C4-2B (cell line): ENCODE data around the gene NXF3.
"Not testable (repeated sequence)": the region's sequence is repeated elsewhere in the genome, so short reads cannot be mapped to it uniquely, and the experiment has no call there.

ENCODE experiments used
- H3K27ac ChIP-seq: fragments of 450-650 bp; 2 replicates; pipeline ENCODE4 v1.5.1; 2017
- ZFX ChIP-seq: fragments of 450-650 bp; IDR thresholded peaks from 2 replicates; pipeline ENCODE4 v1.6.1; 2017
- TF ChIP-seq, protein P1 (sequence below): fragments of 450-650 bp; conservative IDR thresholded peaks from 2 replicates; pipeline ENCODE4 v1.5.1; 2017; ENCODE audit warnings: mild to moderate bottlenecking

NXF3 gene, protein sequence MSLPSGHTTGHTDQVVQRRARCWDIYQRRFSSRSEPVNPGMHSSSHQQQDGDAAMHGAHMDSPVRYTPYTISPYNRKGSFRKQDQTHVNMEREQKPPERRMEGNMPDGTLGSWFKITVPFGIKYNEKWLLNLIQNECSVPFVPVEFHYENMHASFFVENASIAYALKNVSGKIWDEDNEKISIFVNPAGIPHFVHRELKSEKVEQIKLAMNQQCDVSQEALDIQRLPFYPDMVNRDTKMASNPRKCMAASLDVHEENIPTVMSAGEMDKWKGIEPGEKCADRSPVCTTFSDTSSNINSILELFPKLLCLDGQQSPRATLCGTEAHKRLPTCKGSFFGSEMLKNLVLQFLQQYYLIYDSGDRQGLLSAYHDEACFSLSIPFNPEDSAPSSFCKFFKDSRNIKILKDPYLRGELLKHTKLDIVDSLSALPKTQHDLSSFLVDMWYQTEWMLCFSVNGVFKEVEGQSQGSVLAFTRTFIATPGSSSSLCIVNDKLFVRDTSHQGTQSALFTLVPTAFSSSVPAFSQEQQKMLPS

GRCh38 chrX:103092942-103093341, at the start of gene NXF3:
TSS of gene NXF3 (minus strand) at chrX:103093143. CDS start at chrX:103093023, 120 bp downstream.
- no peak for TF ChIP-seq ZFX
- TF ChIP-seq, protein P1, sequence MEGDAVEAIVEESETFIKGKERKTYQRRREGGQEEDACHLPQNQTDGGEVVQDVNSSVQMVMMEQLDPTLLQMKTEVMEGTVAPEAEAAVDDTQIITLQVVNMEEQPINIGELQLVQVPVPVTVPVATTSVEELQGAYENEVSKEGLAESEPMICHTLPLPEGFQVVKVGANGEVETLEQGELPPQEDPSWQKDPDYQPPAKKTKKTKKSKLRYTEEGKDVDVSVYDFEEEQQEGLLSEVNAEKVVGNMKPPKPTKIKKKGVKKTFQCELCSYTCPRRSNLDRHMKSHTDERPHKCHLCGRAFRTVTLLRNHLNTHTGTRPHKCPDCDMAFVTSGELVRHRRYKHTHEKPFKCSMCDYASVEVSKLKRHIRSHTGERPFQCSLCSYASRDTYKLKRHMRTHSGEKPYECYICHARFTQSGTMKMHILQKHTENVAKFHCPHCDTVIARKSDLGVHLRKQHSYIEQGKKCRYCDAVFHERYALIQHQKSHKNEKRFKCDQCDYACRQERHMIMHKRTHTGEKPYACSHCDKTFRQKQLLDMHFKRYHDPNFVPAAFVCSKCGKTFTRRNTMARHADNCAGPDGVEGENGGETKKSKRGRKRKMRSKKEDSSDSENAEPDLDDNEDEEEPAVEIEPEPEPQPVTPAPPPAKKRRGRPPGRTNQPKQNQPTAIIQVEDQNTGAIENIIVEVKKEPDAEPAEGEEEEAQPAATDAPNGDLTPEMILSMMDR: no peak
- no peak within 1 kb of the TSS for H3K27ac ChIP-seq

DNA sequence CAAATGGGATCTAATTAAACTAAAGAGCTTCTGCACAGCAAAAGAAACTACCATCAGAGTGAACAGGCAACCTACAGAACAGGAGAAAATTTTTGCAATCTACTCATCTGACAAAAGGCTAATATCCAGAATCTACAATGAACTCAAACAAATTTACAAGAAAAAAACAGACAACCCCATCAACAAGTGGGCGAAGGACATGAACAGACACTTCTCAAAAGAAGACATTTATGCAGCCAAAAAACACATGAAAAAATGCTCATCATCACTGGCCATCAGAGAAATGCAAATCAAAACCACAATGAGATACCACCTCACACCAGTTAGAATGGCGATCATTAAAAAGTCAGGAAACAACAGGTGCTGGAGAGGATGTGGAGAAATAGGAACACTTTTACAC, 43.6 kb upstream of the NXF3 start:
- H3K27ac ChIP-seq: not testable (repeated sequence)

DNA sequence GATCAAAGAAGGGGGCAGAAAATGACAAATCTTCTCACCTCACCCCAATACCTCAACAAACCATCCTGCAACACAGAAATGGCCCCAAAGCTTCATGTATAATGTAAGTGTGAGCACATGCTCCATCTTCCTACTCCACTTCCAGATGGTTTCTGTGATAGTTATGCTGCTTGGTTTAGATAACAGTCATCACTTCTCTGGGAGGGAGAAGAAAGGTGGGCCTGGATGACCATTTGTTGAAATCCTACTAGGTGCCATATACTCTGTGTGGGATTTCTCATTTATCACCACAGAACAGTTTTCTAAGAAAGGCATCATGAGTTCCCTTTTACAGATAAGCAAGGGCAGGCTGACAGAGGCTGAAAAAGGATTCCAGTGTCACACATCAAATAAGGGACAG, 31.3 kb upstream of the NXF3 start:
- TF ChIP-seq ZFX: no peak
- H3K27ac ChIP-seq: no peak overlapping the region

DNA sequence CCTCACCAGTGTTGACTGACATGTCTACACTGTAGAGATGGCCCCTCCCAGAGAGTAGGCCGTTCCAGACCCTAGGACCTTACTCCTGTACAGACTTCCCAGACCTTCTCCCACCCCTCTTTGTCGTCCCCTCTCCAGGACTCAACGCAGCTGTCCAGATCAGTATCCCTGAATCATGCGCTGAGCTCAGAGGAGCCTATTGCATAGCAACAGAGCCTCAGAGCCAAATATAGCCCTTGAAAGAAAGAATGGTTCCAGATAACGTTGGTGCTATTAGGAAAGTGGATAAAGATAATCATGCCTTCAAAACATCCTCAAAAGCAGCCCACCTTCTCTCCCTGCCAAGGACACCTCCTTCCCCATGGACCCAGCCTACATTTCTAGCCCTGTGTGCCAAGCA, 27.8 kb upstream of the NXF3 start:
- TF ChIP-seq ZFX: no peak
- TF ChIP-seq, protein P1: no peak
- H3K27ac ChIP-seq: no peak overlapping the region

- not testable (repeated sequence) for H3K27ac ChIP-seq
Measured at GRCh38 chrX:103116970-103117369, 24.0 kb upstream of the NXF3 start.

GRCh38 chrX:103109497-103109896, 16.6 kb upstream of the NXF3 start:
- not testable (repeated sequence) for H3K27ac ChIP-seq

- TF ChIP-seq, protein P1: no peak
- TF ChIP-seq ZFX: no peak
- no peak overlapping the region for H3K27ac ChIP-seq
Measured at GRCh38 chrX:103107836-103108235, 14.9 kb upstream of the NXF3 start.

DNA sequence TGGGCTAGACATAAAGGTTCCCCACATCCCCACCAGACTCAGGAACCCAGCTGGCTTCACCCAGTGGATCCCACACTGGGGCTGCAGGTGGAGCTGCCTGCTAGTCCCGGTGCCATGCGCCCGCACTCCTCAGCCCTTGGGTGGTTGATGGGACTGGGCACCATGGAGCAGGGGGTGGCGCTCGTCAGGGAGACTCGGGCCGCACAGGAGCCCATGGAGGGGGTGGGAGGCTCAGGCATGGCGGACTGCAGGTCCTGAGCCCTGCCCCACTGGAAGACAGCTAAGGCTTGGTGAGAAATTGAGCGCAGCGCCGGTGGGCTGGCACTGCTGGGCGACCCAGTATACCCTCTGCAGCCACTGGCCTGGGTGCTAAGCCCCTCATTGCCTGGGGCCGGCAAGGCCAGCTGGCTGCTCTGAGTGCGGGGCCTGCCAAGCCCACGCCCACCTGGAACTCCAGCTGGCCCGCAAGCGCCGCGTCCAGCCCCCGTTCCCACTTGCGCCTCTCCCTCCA, 14.3 kb upstream of the NXF3 start:
- H3K27ac ChIP-seq: not testable (repeated sequence)

GRCh38 chrX:103104370-103104769, 11.4 kb upstream of the NXF3 start:
- H3K27ac ChIP-seq: not testable (repeated sequence)

- not testable (repeated sequence) for H3K27ac ChIP-seq
Measured at GRCh38 chrX:103103866-103104265, 10.9 kb upstream of the NXF3 start.

DNA sequence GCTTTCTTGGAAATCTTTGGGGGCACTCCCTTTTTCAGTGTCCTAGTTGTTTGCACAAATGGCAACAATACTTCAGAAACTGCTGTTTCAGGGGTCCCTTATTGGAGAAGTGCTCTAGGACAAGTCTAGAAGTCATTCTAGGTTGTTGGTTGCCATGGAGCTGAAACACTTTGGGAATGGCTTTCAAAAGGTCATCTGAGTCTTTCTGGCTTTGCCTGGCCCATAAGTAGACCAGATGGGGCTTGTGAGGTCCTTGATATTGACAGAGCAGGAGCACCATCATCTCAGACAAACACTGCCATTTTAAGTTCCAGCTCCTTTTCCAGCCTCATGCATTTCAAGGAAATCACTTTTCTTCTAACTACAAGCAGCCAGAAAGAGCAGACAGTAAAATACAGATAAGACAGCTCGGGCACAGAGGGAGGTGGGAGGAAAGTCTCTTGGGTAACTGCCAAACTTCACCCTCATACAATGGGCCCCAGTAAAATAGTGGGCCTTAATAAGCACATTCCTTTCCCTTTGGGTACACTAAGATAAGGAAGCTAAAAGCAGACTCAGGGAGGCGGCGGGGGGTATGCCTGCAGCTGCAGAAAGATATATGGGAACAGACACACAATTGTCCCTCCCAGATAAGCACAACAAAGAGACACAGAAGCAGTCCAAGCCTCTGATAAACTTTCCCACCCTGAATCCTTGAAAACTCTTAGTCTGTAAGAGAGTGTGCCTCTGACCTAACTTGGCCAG, 8.5 kb upstream of the NXF3 start:
- no peak for TF ChIP-seq ZFX
- TF ChIP-seq, protein P1: no peak
- H3K27ac ChIP-seq: no peak overlapping the region
